HepG2 (cell line): ENCODE data around the gene ITPR1. TPM values are rescaled to one million over a fixed set of nuclear protein-coding genes. Genes with fewer than 3 reads are reported as not detected.

Experiments used
- RBM22 ChIP-seq: fragments of 200-400 bp; formaldehyde crosslinking; optimal IDR thresholded peaks from 2 replicates; pipeline ENCODE3; 2017; ENCODE audit warnings: mild to moderate bottlenecking, low read length, moderate library complexity
- USF2 ChIP-seq, 2 experiments: sonication (generic) in 1 of 2; formaldehyde crosslinking in 1 of 2; IDR thresholded peaks; 2 replicates each; pipeline versions ENCODE4 v1.5.1 to v1.6.1; 2011 to 2020; ENCODE audit warnings: borderline replicate concordance in 1 of 2, low read depth in 1 of 2, low read length in 1 of 2, mild to moderate bottlenecking in 1 of 2, missing genetic modification reagents in 1 of 2, moderate library complexity in 1 of 2
- ZNF557 ChIP-seq: sonication (generic); formaldehyde crosslinking; IDR thresholded peaks from 2 replicates; pipeline ENCODE4 v1.4.0; 2020; ENCODE audit warnings: missing genetic modification reagents
- polyA plus RNA-seq, 8 experiments: library from polyadenylated mRNA; depleted of rRNA in 3 of 8; stranded (reverse) in 7 of 8; unstranded in 1 of 8; fragments of >200 nt; fragmentation: Illumina TruSeq in 4 of 8; extraction: Trizol in 4 of 8; gene quantifications; 2 replicates each; pipeline versions ENCODE4 v1.2.1 to v1.2.3, GENCODE V29; 2011 to 2016; ENCODE audit warnings: low read depth in 4 of 8, missing spikeins in 1 of 8, mixed read lengths in 1 of 8; ENCODE audit not compliant: insufficient read depth in 1 of 8
- total RNA-seq, 5 experiments: library from RNA; depleted of rRNA; stranded (reverse); fragments of >200 nt; fragmentation: Illumina TruSeq; extraction: Trizol; gene quantifications; 2 replicates each; pipeline ENCODE4 v1.2.3, GENCODE V29; 2016; ENCODE audit warnings: low read depth in 1 of 5
- TF ChIP-seq, protein P1 (sequence below): conservative IDR thresholded peaks from 2 replicates; pipeline ENCODE4 v1.6.1; 2018; ENCODE audit warnings: missing genetic modification reagents
- TF ChIP-seq, protein P2 (sequence below): IDR thresholded peaks from 2 replicates; pipeline ENCODE4 v1.6.1; 2016; ENCODE audit warnings: mild to moderate bottlenecking
- TF ChIP-seq, protein P3 (sequence below): sonication (generic); formaldehyde crosslinking; IDR thresholded peaks from 2 replicates; pipeline ENCODE4 v1.4.0; 2020; ENCODE audit warnings: mild to moderate bottlenecking, missing genetic modification reagents, borderline replicate concordance
- TF ChIP-seq, protein P4 (sequence below): sonication (generic); formaldehyde crosslinking; IDR thresholded peaks from 2 replicates; pipeline ENCODE4 v1.5.1; 2020; ENCODE audit warnings: missing genetic modification reagents, mild to moderate bottlenecking, borderline replicate concordance

The ITPR1 gene
- total and polyA plus RNA-seq, 2 of the 13 experiments (the other 11 are each of a cell fraction or from before 2014, with no cell fraction given): 10.0 to 11.4 TPM

- TF ChIP-seq, protein P1, sequence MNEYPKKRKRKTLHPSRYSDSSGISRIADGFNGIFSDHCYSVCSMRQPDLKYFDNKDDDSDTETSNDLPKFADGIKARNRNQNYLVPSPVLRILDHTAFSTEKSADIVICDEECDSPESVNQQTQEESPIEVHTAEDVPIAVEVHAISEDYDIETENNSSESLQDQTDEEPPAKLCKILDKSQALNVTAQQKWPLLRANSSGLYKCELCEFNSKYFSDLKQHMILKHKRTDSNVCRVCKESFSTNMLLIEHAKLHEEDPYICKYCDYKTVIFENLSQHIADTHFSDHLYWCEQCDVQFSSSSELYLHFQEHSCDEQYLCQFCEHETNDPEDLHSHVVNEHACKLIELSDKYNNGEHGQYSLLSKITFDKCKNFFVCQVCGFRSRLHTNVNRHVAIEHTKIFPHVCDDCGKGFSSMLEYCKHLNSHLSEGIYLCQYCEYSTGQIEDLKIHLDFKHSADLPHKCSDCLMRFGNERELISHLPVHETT (CRISPR knock-in tag): no peak
- TF ChIP-seq, protein P2, sequence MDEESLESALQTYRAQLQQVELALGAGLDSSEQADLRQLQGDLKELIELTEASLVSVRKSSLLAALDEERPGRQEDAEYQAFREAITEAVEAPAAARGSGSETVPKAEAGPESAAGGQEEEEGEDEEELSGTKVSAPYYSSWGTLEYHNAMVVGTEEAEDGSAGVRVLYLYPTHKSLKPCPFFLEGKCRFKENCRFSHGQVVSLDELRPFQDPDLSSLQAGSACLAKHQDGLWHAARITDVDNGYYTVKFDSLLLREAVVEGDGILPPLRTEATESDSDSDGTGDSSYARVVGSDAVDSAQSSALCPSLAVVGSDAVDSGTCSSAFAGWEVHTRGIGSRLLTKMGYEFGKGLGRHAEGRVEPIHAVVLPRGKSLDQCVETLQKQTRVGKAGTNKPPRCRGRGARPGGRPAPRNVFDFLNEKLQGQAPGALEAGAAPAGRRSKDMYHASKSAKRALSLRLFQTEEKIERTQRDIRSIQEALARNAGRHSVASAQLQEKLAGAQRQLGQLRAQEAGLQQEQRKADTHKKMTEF (CRISPR knock-in tag): no peak
- TF ChIP-seq RBM22: no peak
- TF ChIP-seq USF2 (IDR thresholded peaks at IDR 0.05; ENCODE audit: low read depth, low read length): no peak
- TF ChIP-seq USF2 (CRISPR knock-in tag; IDR thresholded peaks at IDR 0.05; ENCODE audit: borderline replicate concordance): no peak
- no peak for TF ChIP-seq ZNF557 (CRISPR knock-in tag)
- TF ChIP-seq, protein P3, sequence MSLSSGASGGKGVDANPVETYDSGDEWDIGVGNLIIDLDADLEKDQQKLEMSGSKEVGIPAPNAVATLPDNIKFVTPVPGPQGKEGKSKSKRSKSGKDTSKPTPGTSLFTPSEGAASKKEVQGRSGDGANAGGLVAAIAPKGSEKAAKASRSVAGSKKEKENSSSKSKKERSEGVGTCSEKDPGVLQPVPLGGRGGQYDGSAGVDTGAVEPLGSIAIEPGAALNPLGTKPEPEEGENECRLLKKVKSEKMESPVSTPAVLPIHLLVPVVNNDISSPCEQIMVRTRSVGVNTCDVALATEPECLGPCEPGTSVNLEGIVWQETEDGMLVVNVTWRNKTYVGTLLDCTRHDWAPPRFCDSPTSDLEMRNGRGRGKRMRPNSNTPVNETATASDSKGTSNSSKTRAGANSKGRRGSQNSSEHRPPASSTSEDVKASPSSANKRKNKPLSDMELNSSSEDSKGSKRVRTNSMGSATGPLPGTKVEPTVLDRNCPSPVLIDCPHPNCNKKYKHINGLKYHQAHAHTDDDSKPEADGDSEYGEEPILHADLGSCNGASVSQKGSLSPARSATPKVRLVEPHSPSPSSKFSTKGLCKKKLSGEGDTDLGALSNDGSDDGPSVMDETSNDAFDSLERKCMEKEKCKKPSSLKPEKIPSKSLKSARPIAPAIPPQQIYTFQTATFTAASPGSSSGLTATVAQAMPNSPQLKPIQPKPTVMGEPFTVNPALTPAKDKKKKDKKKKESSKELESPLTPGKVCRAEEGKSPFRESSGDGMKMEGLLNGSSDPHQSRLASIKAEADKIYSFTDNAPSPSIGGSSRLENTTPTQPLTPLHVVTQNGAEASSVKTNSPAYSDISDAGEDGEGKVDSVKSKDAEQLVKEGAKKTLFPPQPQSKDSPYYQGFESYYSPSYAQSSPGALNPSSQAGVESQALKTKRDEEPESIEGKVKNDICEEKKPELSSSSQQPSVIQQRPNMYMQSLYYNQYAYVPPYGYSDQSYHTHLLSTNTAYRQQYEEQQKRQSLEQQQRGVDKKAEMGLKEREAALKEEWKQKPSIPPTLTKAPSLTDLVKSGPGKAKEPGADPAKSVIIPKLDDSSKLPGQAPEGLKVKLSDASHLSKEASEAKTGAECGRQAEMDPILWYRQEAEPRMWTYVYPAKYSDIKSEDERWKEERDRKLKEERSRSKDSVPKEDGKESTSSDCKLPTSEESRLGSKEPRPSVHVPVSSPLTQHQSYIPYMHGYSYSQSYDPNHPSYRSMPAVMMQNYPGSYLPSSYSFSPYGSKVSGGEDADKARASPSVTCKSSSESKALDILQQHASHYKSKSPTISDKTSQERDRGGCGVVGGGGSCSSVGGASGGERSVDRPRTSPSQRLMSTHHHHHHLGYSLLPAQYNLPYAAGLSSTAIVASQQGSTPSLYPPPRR (CRISPR knock-in tag): no peak
- TF ChIP-seq, protein P4, sequence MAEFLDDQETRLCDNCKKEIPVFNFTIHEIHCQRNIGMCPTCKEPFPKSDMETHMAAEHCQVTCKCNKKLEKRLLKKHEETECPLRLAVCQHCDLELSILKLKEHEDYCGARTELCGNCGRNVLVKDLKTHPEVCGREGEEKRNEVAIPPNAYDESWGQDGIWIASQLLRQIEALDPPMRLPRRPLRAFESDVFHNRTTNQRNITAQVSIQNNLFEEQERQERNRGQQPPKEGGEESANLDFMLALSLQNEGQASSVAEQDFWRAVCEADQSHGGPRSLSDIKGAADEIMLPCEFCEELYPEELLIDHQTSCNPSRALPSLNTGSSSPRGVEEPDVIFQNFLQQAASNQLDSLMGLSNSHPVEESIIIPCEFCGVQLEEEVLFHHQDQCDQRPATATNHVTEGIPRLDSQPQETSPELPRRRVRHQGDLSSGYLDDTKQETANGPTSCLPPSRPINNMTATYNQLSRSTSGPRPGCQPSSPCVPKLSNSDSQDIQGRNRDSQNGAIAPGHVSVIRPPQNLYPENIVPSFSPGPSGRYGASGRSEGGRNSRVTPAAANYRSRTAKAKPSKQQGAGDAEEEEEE: no peak
Measured at GRCh38 chr3:4672725-4673275, 179.7 kb downstream of the ITPR1 start (continued).
